Measurements from ENCODE around the gene WDR5. TPM values are rescaled to one million over a fixed set of nuclear protein-coding genes. Genes with fewer than 3 reads are reported as not detected.

Gene WDR5
- total and polyA plus RNA-seq, 4 experiments from 2014 or later: 14.6 to 32.7 (median 23.4) TPM

DNA sequence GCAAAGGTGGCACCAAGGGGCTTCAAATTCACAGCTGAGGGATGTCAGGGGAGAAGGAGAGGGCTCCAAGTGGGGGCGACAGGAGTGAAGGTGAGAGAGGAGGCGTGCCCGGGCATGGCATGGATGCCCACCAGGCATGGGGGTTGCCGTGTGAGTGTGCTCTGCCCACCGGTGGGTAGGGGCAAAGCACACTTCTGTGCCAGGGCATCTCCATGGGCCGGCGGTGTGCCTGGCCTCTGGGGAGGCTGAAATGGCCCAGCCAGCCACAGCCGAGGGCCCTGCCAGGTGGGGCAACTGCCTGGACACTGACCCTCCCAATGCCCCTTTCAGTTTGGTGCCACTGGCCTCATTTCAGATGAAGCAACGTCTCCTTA lies 42.5 kb downstream of the WDR5 start:
- Histone ChIP-seq H3K27me3 (ENCODE audit: insufficient read depth, low read length) (no peaks in the 10 kb centered on the region), H3K4me3 (ENCODE audit: low read length in 2 of 2) (no peak overlapping the region), H3K4me1 (ENCODE audit: insufficient read depth, low read length) (peaks cover 17% of the 10 kb centered on the region), H3K27ac (ENCODE audit: low read depth, low read length) (no peak overlapping the region), H3K36me3 (ENCODE audit: insufficient read depth, low read length) (no peaks in the 10 kb centered on the region), H3K9me3 (ENCODE audit: control insufficient read depth in 1 of 2, low read length in 2 of 2) (no peaks in the 10 kb centered on the region)
- Mint-ChIP-seq H3K4me3 (no peak overlapping the region), H3K9me3 (peaks cover 0 to 3% (median 0%) of the 10 kb centered on the region in 8 donors), H3K27me3 (no peaks in the 10 kb centered on the region), H3K36me3 (no peaks in the 10 kb centered on the region), H3K4me1 (peaks cover 14 to 37% (median 19%) of the 10 kb centered on the region in 4 donors), H3K27ac (no peak overlapping the region)
- CTCF ChIA-PET (ENCODE audit: partially characterized antibody): interaction anchor here (0.6 kb wide), 1 partner anchor 146 kb away, joined by 4 read pairs; no protein-coding TSS in a partner anchor
- POLR2A ChIA-PET (ENCODE audit: partially characterized antibody): no interaction called here
- DNase-seq: no peak
- intact Hi-C loops (cut with micrococcal nuclease): no loop called here

DNA sequence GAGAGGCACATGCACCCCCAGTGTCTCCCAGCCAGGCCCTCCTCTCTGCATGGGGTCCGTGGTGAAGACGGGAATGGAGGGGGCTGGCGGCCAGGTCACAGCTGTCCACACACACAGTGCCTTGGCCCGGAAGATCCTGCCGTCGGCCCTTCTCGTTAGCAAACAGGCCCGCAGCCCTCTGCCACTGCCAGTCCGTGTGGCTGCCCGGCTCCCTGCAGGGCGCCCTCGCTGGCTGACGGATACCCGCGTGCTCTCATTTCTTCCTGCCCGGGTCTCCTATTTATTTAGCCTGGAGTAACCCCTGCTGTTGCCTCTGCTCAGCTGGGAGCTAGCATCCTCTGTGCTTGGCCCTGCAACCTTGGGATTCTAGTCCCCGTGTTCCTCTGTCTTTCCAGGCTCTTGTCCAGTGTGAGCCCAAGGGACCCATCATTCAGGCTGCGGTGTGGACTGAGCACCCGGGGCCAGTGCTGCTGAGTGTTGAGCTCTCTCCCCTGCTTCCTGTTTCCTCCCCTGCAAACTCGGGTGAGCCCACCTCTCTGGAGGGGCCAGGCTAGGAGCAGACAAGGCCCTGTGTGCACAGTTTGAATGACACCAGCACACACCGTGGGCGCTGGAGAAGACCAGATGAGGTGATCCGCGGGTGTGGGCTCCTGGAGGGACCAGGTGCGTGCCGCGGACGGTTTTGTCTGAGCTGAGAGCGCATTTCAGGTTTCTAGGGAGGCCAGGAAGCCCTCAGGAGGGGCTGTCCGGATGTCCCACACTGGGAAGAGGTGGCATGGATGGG lies 43.1 kb downstream of the WDR5 start:
- H3K27me3 Mint-ChIP-seq: no peaks in the 10 kb centered on the region
- H3K4me3 ChIP-seq (ENCODE audit: low read length in 2 of 2): no peak overlapping the region
- peaks cover 14 to 37% (median 19%) of the 10 kb centered on the region in 4 donors for H3K4me1 Mint-ChIP-seq
- H3K27ac Mint-ChIP-seq: peak overlapping the region in 3 of 7 donors; percentile 16 to 47 (median 42)
- no peak for DNase-seq
- peaks cover 17% of the 10 kb centered on the region for H3K4me1 ChIP-seq (ENCODE audit: insufficient read depth, low read length)
- H3K36me3 Mint-ChIP-seq: no peaks in the 10 kb centered on the region
- ChIA-PET CTCF (ENCODE audit: partially characterized antibody) (interaction anchor here (0.6 to 1.6 kb wide), 3 partner anchors 8 to 740 kb away, joined by 3 to 5 read pairs (median 4); no protein-coding TSS in a partner anchor), POLR2A (ENCODE audit: partially characterized antibody) (no interaction called here)
- no peaks in the 10 kb centered on the region for H3K36me3 ChIP-seq (ENCODE audit: insufficient read depth, low read length)
- no peaks in the 10 kb centered on the region for H3K9me3 ChIP-seq (ENCODE audit: control insufficient read depth in 1 of 2, low read length in 2 of 2)
- no peak overlapping the region for H3K27ac ChIP-seq (ENCODE audit: low read depth, low read length)
- intact Hi-C loops (cut with micrococcal nuclease): no loop called here
- peaks cover 0 to 3% (median 0%) of the 10 kb centered on the region in 8 donors for H3K9me3 Mint-ChIP-seq
- H3K27me3 ChIP-seq (ENCODE audit: insufficient read depth, low read length): no peaks in the 10 kb centered on the region
- peak overlapping the region in 1 of 8 donors; percentile 35 for H3K4me3 Mint-ChIP-seq

DNA sequence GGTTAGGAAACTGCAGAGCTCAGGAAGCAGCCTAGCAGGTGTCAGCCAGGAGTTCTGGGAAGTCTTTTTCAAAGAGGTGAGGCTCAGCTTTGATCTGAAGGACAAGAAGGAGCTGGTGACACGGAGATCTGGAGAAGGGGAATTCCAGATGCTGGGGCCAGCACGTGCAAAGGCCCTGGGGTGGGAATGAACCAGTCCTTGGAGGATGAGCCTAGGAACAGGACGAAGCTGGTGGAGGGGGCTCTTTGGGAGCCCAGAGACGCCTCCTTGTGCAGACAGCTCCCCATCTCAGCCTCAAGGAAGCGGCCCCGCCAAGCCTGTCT lies 43.7 kb downstream of the WDR5 start:
- H3K27ac Mint-ChIP-seq: peak overlapping the region in 1 of 7 donors; percentile 16
- Histone ChIP-seq H3K27me3 (ENCODE audit: insufficient read depth, low read length) (no peaks in the 10 kb centered on the region), H3K9me3 (ENCODE audit: control insufficient read depth in 1 of 2, low read length in 2 of 2) (no peaks in the 10 kb centered on the region), H3K36me3 (ENCODE audit: insufficient read depth, low read length) (no peaks in the 10 kb centered on the region), H3K4me3 (ENCODE audit: low read length in 2 of 2) (no peak overlapping the region), H3K4me1 (ENCODE audit: insufficient read depth, low read length) (peaks cover 17% of the 10 kb centered on the region), H3K27ac (ENCODE audit: low read depth, low read length) (no peak overlapping the region)
- peak overlapping the region in 1 of 8 donors; percentile 30 for H3K4me3 Mint-ChIP-seq
- H3K4me1 Mint-ChIP-seq: peaks cover 14 to 37% (median 19%) of the 10 kb centered on the region in 4 donors
- peaks cover 0 to 3% (median 0%) of the 10 kb centered on the region in 8 donors for H3K9me3 Mint-ChIP-seq
- no peaks in the 10 kb centered on the region for H3K36me3 Mint-ChIP-seq
- ChIA-PET CTCF (ENCODE audit: partially characterized antibody) (interaction anchor here (0.6 to 1.6 kb wide), 2 partner anchors 9 to 741 kb away, joined by 3 to 5 read pairs; no protein-coding TSS in a partner anchor), POLR2A (ENCODE audit: partially characterized antibody) (no interaction called here)
- DNase-seq: no peak
- intact Hi-C loops (cut with micrococcal nuclease): no loop called here
- H3K27me3 Mint-ChIP-seq: no peaks in the 10 kb centered on the region

DNA sequence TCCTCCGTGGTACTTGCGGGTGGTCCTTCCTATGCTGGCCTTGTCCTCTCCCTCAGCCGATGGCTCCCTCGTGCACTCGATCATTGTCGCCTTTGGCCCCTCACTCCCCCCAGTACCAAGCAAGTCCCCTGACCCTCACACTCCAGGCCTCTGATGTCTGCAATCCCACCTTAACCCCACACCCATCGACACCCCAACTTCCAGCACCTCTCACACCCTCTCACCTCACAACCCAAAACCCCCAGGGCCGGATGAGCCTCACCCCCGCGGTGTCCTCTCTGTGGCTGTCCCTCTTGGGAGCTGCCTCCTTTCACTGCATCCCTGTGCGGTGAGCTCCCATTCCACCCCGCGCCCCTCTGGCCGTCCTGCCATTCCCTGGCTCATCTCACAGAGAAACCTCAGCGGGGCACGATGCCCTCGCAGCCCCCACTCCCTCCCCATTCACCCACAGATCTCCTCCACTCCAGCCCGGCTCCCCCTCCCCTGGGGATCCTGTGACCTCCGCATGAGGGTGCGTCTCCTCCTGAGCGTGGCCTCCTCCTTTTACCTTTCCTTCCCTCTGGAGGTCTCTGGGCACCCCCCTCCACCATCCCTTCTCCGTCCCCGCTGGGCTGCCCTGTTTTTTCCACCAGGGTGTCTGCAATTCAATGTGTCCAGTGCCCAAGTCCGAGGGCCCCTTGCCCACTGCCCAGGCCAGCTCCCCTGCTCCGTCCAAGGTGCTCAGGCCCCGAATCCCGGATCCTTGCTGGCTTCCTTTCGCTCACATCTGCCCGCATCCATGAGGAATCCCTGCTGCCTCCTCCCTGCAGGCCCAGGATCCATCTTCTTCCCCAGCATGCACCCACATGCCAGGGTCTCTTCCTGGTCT lies 44.3 kb downstream of the WDR5 start:
- no peak for DNase-seq
- intact Hi-C loops (cut with micrococcal nuclease): no loop called here
- Mint-ChIP-seq H3K27me3 (no peaks in the 10 kb centered on the region), H3K4me3 (peak overlapping the region in 1 of 8 donors; percentile 30), H3K27ac (peak overlapping the region in 1 of 7 donors; percentile 16), H3K4me1 (peaks cover 14 to 37% (median 19%) of the 10 kb centered on the region in 4 donors), H3K36me3 (no peaks in the 10 kb centered on the region), H3K9me3 (peaks cover 0 to 3% (median 0%) of the 10 kb centered on the region in 8 donors)
- CTCF ChIA-PET (ENCODE audit: partially characterized antibody): interaction anchor here (0.6 to 1.6 kb wide), 2 partner anchors 9 to 741 kb away, joined by 3 to 5 read pairs; no protein-coding TSS in a partner anchor
- peaks cover 17% of the 10 kb centered on the region for H3K4me1 ChIP-seq (ENCODE audit: insufficient read depth, low read length)
- no peak overlapping the region for H3K4me3 ChIP-seq (ENCODE audit: low read length in 2 of 2)
- no peaks in the 10 kb centered on the region for H3K36me3 ChIP-seq (ENCODE audit: insufficient read depth, low read length)
- POLR2A ChIA-PET (ENCODE audit: partially characterized antibody): no interaction called here
- H3K9me3 ChIP-seq (ENCODE audit: control insufficient read depth in 1 of 2, low read length in 2 of 2): no peaks in the 10 kb centered on the region
- no peak overlapping the region for H3K27ac ChIP-seq (ENCODE audit: low read depth, low read length)
- H3K27me3 ChIP-seq (ENCODE audit: insufficient read depth, low read length): no peaks in the 10 kb centered on the region

DNA sequence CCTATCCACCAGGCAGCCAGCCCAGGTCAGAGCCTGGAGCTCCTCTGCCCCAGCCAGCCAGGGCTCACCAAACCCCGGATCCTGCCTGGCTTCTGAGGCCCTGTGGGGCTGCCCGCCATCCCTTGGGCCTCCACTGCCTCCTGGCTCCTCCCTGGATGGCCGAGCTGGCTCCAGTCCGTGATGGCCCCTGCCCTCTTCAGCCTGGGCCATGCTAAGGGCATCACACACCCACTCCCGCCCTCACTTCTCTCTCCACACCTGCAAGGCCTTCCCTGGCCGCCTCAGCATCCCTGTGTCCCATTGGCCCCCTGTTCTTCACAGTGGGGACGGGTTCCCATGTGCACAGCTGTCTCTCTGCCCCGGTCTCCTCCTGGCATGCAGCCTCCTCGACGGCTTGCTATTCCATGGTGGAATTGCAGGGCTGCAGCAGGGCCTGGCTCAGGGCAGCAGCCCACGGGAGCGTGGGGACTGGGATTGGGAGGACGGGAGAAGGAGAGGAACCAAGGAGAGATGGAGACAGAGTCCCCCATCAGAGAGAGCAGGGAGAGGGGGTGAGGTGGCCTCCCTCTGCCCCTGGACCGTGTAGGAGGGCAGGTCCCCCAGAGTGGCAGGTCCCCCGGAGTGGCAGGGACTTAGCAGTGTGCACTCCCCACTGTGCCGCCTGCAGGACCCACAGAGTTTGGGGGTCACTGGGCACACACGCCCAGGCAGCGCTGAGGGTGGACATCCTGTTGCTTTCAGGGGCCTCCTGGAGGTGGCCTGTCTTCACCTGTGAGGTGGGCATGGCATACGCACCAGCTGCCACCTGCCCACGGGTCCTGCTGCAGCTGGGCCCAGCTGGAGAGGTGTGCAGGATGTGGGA lies 45.1 kb downstream of the WDR5 start:
- Histone ChIP-seq H3K4me1 (ENCODE audit: insufficient read depth, low read length) (peaks cover 24% of the 10 kb centered on the region), H3K27me3 (ENCODE audit: insufficient read depth, low read length) (no peaks in the 10 kb centered on the region), H3K27ac (ENCODE audit: low read depth, low read length) (no peak overlapping the region), H3K4me3 (ENCODE audit: low read length in 2 of 2) (no peak overlapping the region), H3K36me3 (ENCODE audit: insufficient read depth, low read length) (no peaks in the 10 kb centered on the region), H3K9me3 (ENCODE audit: control insufficient read depth in 1 of 2, low read length in 2 of 2) (no peaks in the 10 kb centered on the region)
- POLR2A ChIA-PET (ENCODE audit: partially characterized antibody): interaction anchor here (1.3 kb wide), 1 partner anchor 10 kb away, joined by 4 read pairs; no protein-coding TSS in a partner anchor
- Mint-ChIP-seq H3K4me3 (peak overlapping the region in 3 of 8 donors; percentile 53 to 69 (median 59)), H3K4me1 (peaks cover 20 to 45% (median 26%) of the 10 kb centered on the region in 4 donors), H3K27me3 (no peaks in the 10 kb centered on the region), H3K9me3 (peaks cover 0 to 3% (median 0%) of the 10 kb centered on the region in 8 donors), H3K36me3 (no peaks in the 10 kb centered on the region), H3K27ac (peak overlapping the region in 2 of 7 donors; percentile 43 to 79)
- intact Hi-C loops (cut with micrococcal nuclease): no loop called here
- CTCF ChIA-PET (ENCODE audit: partially characterized antibody): interaction anchor here (1.6 kb wide), 1 partner anchor 10 kb away, joined by 5 read pairs; no protein-coding TSS in a partner anchor
- DNase-seq: no peak

DNA sequence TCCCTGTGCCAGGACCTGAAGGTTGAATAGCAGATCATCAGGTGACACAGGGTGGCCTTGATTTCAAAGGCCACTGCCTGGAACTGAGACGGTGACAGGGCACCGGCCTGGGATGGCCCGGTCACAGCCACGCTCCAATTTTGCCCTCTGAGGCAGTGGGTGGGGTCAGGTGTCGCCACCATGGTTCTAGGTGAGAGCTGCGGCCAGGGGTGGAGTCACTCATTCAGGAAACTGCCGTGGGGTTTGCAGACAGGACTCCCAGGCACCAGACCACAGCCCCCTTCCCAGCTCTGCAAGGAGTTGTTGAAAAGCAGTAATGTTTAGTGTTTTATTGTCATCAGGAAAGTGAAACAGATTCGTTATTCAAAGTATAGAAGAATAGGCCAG lies 45.8 kb downstream of the WDR5 start:
- H3K27me3 ChIP-seq (ENCODE audit: insufficient read depth, low read length): no peaks in the 10 kb centered on the region
- H3K9me3 ChIP-seq (ENCODE audit: control insufficient read depth in 1 of 2, low read length in 2 of 2): no peaks in the 10 kb centered on the region
- H3K36me3 ChIP-seq (ENCODE audit: insufficient read depth, low read length): no peaks in the 10 kb centered on the region
- H3K36me3 Mint-ChIP-seq: no peaks in the 10 kb centered on the region
- peaks cover 0 to 3% (median 0%) of the 10 kb centered on the region in 8 donors for H3K9me3 Mint-ChIP-seq
- no peak for DNase-seq
- H3K27ac Mint-ChIP-seq: peak overlapping the region in 4 of 7 donors; percentile 34 to 86 (median 74)
- no peak overlapping the region for H3K27ac ChIP-seq (ENCODE audit: low read depth, low read length)
- intact Hi-C loops (cut with micrococcal nuclease): no loop called here
- ChIA-PET CTCF (ENCODE audit: partially characterized antibody) (no interaction called here), POLR2A (ENCODE audit: partially characterized antibody) (interaction anchor here (1.3 kb wide), 1 partner anchor 11 kb away, joined by 4 read pairs; no protein-coding TSS in a partner anchor)
- H3K27me3 Mint-ChIP-seq: no peaks in the 10 kb centered on the region
- peaks cover 24% of the 10 kb centered on the region for H3K4me1 ChIP-seq (ENCODE audit: insufficient read depth, low read length)
- peak overlapping the region in 7 of 8 donors; percentile 35 to 69 (median 58) for H3K4me3 Mint-ChIP-seq
- peaks cover 22 to 49% (median 30%) of the 10 kb centered on the region in 4 donors for H3K4me1 Mint-ChIP-seq
- no peak overlapping the region for H3K4me3 ChIP-seq (ENCODE audit: low read length in 2 of 2)
